ENCODE data around the gene ELP5.
A peak's percentile ranks its signal among the peaks of the same experiment; 100 is the strongest.
"Not testable (repeated sequence)": the region's sequence is repeated elsewhere in the genome, so short reads cannot be mapped to it uniquely, and the experiment has no call there.

Gene ELP5

DNA sequence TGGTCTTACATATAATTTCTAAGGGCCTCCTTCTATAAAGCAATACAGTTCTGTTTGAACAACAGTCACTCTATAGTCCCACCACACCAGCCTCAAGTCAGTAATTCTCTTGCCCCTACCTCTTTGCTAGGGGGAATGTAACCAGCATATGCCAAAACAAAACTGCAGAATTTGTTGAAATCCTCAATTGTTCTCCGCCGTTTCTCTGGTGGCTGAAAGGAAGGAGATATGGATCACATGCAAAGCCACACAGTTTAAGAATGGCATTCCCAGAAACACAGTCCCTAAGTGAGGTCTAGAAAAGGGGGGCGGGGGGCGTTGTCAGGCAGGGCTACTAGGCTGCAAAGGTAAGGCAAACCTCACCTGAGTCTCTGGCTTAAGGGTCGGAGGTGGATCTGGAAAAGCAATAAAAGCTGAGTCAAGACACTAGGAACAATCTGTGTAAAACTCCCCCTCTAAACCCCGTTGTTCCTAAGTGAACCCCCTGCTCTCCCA lies 14.7 kb upstream of the ELP5 start:
- DNase-seq (ENCODE audit: low spot score): no peak
- Mint-ChIP-seq H3K36me3 (ENCODE audit: low read depth) (peaks cover 56% of the 10 kb centered on the region), H3K27me3 (ENCODE audit: low read depth) (no peaks in the 10 kb centered on the region), H3K4me3 (peak overlapping the region; percentile 95), H3K4me1 (ENCODE audit: low read depth) (peaks cover 52% of the 10 kb centered on the region), H3K27ac (peak overlapping the region; percentile 91), H3K9me3 (no peaks in the 10 kb centered on the region)

DNA sequence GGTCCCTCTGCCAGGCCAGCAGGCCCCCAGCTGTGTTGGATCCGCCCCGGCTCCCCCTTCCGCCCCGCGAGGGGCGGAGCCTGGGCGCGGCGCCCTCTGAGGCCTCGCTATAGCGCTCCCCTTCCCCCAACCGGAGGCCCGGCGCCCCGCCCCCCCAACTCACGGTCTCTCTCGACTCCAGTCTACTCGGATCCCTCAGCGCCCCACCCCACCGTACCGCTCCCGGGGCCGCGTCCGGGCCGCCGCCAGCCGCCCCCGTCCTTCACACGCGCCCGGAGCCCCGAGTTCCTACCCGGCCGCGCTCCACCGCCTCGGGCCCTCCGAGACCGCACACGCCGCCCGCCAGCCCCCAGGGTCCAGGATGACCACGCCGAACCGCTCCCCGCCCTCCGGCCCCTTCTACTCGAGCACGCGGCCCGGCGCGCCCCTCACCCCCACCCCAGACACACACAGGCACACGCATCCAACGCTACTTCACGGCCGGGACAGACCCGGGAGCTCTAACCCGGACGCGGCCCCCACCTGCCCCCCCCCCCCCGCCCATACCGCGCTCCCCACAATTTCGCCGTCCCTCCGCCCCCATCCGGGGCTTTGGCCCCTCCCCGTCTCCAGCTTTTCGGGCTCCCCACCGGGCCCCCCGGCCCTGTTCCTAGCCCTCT lies 14.1 kb upstream of the ELP5 start:
- Mint-ChIP-seq H3K4me3 (peak overlapping the region; percentile 95), H3K36me3 (ENCODE audit: low read depth) (peaks cover 59% of the 10 kb centered on the region), H3K4me1 (ENCODE audit: low read depth) (peaks cover 52% of the 10 kb centered on the region), H3K9me3 (no peaks in the 10 kb centered on the region), H3K27me3 (ENCODE audit: low read depth) (no peaks in the 10 kb centered on the region), H3K27ac (peak overlapping the region; percentile 96)
- peak; percentile 80 for DNase-seq (ENCODE audit: low spot score)

- Mint-ChIP-seq H3K36me3 (ENCODE audit: low read depth) (peaks cover 62% of the 10 kb centered on the region), H3K4me1 (ENCODE audit: low read depth) (peaks cover 51% of the 10 kb centered on the region), H3K9me3 (no peaks in the 10 kb centered on the region), H3K4me3 (peak overlapping the region; percentile 95), H3K27me3 (ENCODE audit: low read depth) (no peaks in the 10 kb centered on the region), H3K27ac (peak overlapping the region; percentile 96)
- DNase-seq (ENCODE audit: low spot score): no peak
Observed at GRCh38 chr17:7238420-7239090, 13.5 kb upstream of the ELP5 start.

DNA sequence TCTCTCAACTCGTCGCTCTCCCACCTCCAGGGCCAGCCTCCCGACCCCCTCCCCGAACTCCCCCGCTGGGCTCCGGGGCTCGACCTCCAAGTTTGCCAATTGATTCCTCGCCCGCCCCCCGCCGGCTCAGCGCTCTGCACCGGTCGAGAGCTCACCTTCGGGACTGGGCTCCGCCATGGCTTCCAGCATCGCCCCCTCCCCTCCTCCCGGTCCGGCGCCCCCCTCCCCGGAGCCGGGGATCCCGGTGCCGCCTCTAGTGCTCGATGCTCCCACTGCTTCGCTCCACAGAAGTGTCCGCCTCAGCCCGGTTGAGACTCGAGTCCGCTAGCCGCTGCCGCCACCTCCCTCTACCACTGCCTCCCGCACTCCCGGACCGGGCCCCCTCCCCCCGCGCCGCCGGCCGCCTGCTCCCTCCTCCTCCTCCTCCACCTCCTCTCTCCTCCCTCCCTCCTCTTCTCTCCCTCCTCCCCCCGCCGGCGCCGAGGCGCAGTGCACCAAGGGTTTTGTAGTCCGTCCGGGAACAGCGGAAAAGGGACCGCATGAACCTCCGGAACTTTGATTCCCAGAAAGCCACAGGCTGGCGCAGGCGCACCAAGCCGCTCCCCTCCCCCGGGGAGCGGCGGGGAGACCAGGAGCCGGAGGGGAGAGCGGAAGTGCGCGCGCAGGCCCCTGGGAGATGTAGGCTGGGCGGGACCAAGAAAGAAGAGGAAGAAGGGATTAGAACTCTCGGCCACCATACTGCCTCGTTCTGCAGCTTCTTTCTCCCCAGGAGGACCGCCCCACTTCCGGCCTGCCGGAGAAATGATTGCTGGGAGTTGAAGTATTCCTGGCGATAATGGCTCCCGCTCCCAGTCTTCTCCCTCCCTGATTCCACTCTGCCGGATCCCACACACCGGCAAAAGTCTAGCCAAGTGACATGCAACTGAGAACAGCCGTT lies 12.7 kb upstream of the ELP5 start, which contains the start of gene PHF23:
Gene PHF23 (minus strand): TSS at position 367 of the 937 bp plus-strand sequence. CDS start 178 bp downstream, at position 189.
- peak within 1 kb of the TSS; percentile 95 for H3K4me3 Mint-ChIP-seq
- H3K36me3 Mint-ChIP-seq (ENCODE audit: low read depth): peaks cover 63% of the 10 kb centered on the region
- no peaks in the 10 kb centered on the region for H3K27me3 Mint-ChIP-seq (ENCODE audit: low read depth)
- H3K9me3 Mint-ChIP-seq: no peaks in the 10 kb centered on the region
- H3K27ac Mint-ChIP-seq: peak within 1 kb of the TSS; percentile 96
- peaks cover 49% of the 10 kb centered on the region for H3K4me1 Mint-ChIP-seq (ENCODE audit: low read depth)
- peak; percentile 98 for DNase-seq (ENCODE audit: low spot score)

DNA sequence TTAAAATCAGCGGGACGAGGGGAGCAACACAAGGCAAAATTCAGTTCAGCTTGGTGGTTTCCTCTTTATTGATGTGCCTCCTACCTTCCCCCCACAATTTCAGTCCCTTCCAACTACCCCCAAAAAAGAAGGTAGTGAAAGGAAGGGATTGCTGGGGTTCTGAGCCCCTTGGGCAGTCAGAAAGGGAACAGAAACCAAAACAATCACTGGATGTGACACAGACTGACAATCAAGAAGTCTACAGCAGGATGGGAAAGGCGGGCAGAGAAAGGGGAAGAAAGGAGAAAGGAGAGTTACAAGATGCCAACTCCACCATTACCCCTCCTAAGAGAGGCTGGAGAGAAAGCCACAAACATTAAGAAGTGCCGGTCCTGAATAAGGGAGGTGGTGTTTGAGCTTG lies 11.6 kb upstream of the ELP5 start:
- H3K36me3 Mint-ChIP-seq (ENCODE audit: low read depth): peaks cover 58% of the 10 kb centered on the region
- peaks cover 43% of the 10 kb centered on the region for H3K4me1 Mint-ChIP-seq (ENCODE audit: low read depth)
- no peaks in the 10 kb centered on the region for H3K9me3 Mint-ChIP-seq
- DNase-seq (ENCODE audit: low spot score): no peak
- H3K4me3 Mint-ChIP-seq: peak overlapping the region; percentile 95
- peak overlapping the region; percentile 95 for H3K27ac Mint-ChIP-seq
- no peaks in the 10 kb centered on the region for H3K27me3 Mint-ChIP-seq (ENCODE audit: low read depth)

- H3K4me1 Mint-ChIP-seq (ENCODE audit: low read depth): peaks cover 38% of the 10 kb centered on the region
- peak overlapping the region; percentile 95 for H3K27ac Mint-ChIP-seq
- peaks cover 56% of the 10 kb centered on the region for H3K36me3 Mint-ChIP-seq (ENCODE audit: low read depth)
- no peak for DNase-seq (ENCODE audit: low spot score)
- H3K27me3 Mint-ChIP-seq (ENCODE audit: low read depth): no peaks in the 10 kb centered on the region
- no peaks in the 10 kb centered on the region for H3K9me3 Mint-ChIP-seq
- peak overlapping the region; percentile 95 for H3K4me3 Mint-ChIP-seq
Observed at GRCh38 chr17:7241090-7241733, 10.8 kb upstream of the ELP5 start.

- peak; percentile 86 for DNase-seq (ENCODE audit: low spot score)
- peaks cover 57% of the 10 kb centered on the region for H3K36me3 Mint-ChIP-seq (ENCODE audit: low read depth)
- peak within 1 kb of the TSS; percentile 95 for H3K27ac Mint-ChIP-seq
- no peaks in the 10 kb centered on the region for H3K27me3 Mint-ChIP-seq (ENCODE audit: low read depth)
- peak within 1 kb of the TSS; percentile 95 for H3K4me3 Mint-ChIP-seq
- peaks cover 34% of the 10 kb centered on the region for H3K4me1 Mint-ChIP-seq (ENCODE audit: low read depth)
- H3K9me3 Mint-ChIP-seq: no peaks in the 10 kb centered on the region
Observed at GRCh38 chr17:7241783-7242716, 10.0 kb upstream of the ELP5 start, which contains the start of gene GABARAP. Gene GABARAP, minus strand, starts transcription at chr17:7242449. Its CDS starts 119 bp downstream, at chr17:7242330.

DNA sequence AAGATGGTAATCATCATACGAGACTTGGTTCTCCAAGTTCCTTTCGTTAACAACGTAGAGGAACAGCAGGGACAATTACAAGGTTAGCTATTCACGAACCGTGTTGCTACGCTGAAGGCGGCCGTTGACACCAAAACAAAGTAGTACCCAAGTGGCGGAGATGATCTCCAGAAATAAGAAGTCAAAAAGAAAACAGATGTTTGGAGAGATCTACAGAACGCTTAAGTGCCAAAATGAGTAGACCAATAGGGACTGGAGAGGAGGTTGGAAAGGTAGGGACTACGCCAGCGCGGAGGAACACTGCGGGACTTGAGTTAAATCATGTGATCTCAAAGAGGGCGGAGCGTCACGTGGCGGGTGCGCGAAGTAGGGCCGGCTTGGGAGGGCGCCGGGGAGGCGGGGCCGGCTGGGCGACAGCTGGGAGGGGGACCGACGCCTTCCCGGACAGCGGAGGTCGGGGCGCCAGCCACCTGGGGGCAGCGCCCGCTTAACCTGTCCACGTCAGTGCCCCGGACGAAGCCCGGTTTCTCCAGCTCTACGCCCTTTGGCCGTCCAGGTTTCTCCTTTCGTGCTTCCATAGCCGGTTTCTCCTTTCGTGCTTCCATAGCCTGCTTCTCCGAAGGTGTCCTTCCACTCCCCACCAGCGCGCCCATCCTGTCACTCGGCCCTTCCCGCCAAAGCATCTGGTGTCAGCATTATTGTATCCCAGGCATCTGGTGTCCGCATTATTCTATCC lies 9.1 kb upstream of the ELP5 start:
- Mint-ChIP-seq H3K36me3 (ENCODE audit: low read depth) (peaks cover 51% of the 10 kb centered on the region), H3K27ac (peak overlapping the region; percentile 95), H3K4me1 (ENCODE audit: low read depth) (peaks cover 31% of the 10 kb centered on the region), H3K27me3 (ENCODE audit: low read depth) (no peaks in the 10 kb centered on the region), H3K4me3 (peak overlapping the region; percentile 95), H3K9me3 (no peaks in the 10 kb centered on the region)
- peak; percentile 90 for DNase-seq (ENCODE audit: low spot score)

DNA sequence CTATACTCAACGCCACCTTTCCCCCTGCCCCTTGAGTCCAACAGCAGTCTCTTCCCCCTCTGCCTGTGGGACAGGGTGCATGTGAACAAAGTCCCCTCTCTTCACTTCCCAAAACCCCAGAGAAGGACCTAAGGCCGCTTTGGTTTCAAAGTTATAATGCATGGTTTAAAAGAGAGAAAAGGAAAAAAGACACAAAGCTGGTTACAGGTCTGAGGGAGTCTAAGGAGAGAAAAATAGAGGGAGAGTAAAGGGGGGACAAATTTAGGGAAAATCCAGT lies 8.6 kb upstream of the ELP5 start:
- Mint-ChIP-seq H3K9me3 (no peaks in the 10 kb centered on the region), H3K4me1 (ENCODE audit: low read depth) (peaks cover 31% of the 10 kb centered on the region), H3K36me3 (ENCODE audit: low read depth) (peaks cover 51% of the 10 kb centered on the region), H3K27ac (peak overlapping the region; percentile 84), H3K4me3 (peak overlapping the region; percentile 95), H3K27me3 (ENCODE audit: low read depth) (no peaks in the 10 kb centered on the region)
- DNase-seq (ENCODE audit: low spot score): no peak

DNA sequence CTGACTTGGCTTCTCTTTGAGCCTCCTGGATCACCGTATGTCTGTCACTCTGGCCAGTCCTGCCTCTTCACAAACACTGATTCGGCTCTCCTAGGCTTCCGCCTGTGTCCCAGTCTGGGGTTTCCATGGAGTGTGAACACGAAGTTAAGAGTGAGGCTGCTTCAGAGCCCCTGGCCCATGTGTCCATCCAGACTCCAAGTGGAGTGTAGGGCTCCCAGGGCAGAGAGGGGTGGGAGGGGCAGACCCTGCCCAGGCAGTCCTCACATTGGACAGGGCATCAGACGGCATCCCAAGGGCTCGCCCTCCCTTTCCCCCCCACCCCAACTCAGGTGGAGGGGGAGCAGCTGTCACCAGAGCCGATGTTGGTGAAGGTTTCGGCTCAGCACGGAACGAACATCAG lies 8.2 kb upstream of the ELP5 start:
- H3K9me3 Mint-ChIP-seq; DNase-seq (ENCODE audit: low spot score); H3K27me3 Mint-ChIP-seq (ENCODE audit: low read depth); H3K27ac Mint-ChIP-seq: not testable (repeated sequence)
- H3K4me1 Mint-ChIP-seq (ENCODE audit: low read depth): peaks cover 36% of the 10 kb centered on the region
- peaks cover 54% of the 10 kb centered on the region for H3K36me3 Mint-ChIP-seq (ENCODE audit: low read depth)
- H3K4me3 Mint-ChIP-seq: peak overlapping the region; percentile 95

DNA sequence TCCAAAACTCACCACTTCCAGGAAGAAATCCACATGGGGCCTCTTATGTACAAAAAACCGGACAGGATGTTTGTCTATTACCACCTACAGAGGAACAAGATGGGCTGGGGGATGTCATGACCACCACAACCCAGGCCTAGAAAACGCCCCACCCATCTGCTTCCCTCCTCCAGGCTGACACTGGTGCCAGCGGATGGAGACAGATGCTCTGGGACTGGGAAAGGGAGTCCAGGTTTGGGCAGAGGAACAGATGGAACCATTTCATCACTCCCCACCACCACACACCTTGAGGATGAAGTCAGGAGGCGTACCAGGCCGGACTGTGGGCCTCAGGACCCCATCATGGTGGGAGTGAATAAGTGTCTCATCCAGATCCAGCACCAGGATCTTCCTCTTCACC lies 5.2 kb upstream of the ELP5 start:
- Mint-ChIP-seq H3K9me3 (no peaks in the 10 kb centered on the region), H3K27me3 (ENCODE audit: low read depth) (no peaks in the 10 kb centered on the region), H3K27ac (peak overlapping the region; percentile 11), H3K4me1 (ENCODE audit: low read depth) (peaks cover 29% of the 10 kb centered on the region), H3K4me3 (no peak overlapping the region), H3K36me3 (ENCODE audit: low read depth) (peaks cover 42% of the 10 kb centered on the region)
- no peak for DNase-seq (ENCODE audit: low spot score)

GRCh38 chr17:7248796-7249195 lies 3.2 kb upstream of the ELP5 start:
- H3K27me3 Mint-ChIP-seq (ENCODE audit: low read depth): no peaks in the 10 kb centered on the region
- DNase-seq (ENCODE audit: low spot score): no peak
- H3K27ac Mint-ChIP-seq: no peak overlapping the region
- H3K36me3 Mint-ChIP-seq (ENCODE audit: low read depth): peaks cover 42% of the 10 kb centered on the region
- no peaks in the 10 kb centered on the region for H3K9me3 Mint-ChIP-seq
- H3K4me3 Mint-ChIP-seq: peak overlapping the region; percentile 96
- peaks cover 26% of the 10 kb centered on the region for H3K4me1 Mint-ChIP-seq (ENCODE audit: low read depth)

Measured in T-helper 2 cell treated with Interferon-gamma antibody and Interleukin-4, amounts not matched to agents 5 μg/mL and 100 μg/mL, for 36 hours (primary cell).